ENCODE measurements around the gene FERMT1. TPM values are rescaled to one million over a fixed set of nuclear protein-coding genes. Genes with fewer than 3 reads are reported as not detected.

FERMT1 gene
- total and polyA plus RNA-seq, 2 experiments from 2014 or later: 1.2 to 4.1 TPM

DNA sequence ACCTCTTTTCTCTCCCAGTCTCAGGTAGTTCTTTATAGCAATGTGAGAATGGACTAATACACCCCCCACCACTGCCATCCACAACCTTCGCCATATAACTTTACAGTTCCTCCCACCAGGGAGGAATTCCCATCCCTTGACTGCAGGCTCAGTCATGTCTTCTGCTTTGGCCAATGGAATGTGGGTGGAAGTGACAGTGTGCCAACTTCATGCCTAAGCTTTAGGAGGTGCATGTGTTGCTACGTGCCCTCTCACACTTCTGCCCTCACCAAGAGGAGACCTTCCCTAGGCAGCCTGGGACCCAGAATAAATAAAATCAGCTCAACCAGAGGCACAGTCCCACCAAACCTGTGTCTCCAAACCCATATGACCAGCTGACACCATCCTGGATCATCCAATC, 36.0 kb downstream of the FERMT1 start:
- Histone ChIP-seq H3K9me3 (ENCODE audit: low read depth) (no peaks in the 10 kb centered on the region), H3K9ac (no peak overlapping the region), H3K9me2 (ENCODE audit: insufficient read depth) (no peaks in the 10 kb centered on the region), H3K4me1 (ENCODE audit: insufficient read depth) (no peaks in the 10 kb centered on the region), H2AFZ (no peak overlapping the region), H3K36me3 (ENCODE audit: low read depth) (no peaks in the 10 kb centered on the region), H3K79me2 (ENCODE audit: insufficient read depth) (no peaks in the 10 kb centered on the region), H4K20me1 (ENCODE audit: insufficient read depth) (no peaks in the 10 kb centered on the region), H3K4me2 (ENCODE audit: unreplicated experiment) (no peak overlapping the region), H3K27me3 (replicated peaks; ENCODE audit: insufficient read depth) (no peaks in the 10 kb centered on the region), H3K27ac (no peak overlapping the region), H3K4me3 (no peak overlapping the region), H3F3A (ENCODE audit: insufficient read depth) (no peaks in the 10 kb centered on the region)
- DNase-seq: peak; percentile 15
- 68 to 81% methylated on average over 2 of the region's 2 CpGs for WGBS, 2 experiments (ENCODE audit: low coverage in 1 of 2, low lambda C conversion rate in 2 of 2, missing lambda C conversion rate in 2 of 2)
- TF ChIP-seq EZH2 (IDR thresholded peaks at IDR 0.05; ENCODE audit: insufficient read depth, poor library complexity, severe bottlenecking): no peak
- no peak for TF ChIP-seq EZH2phosphoT487 (IDR thresholded peaks at IDR 0.05; ENCODE audit: insufficient read depth, low read depth)
- in situ Hi-C loops (cut with MboI): loop anchor here (25.0 kb wide), 1 partner anchor 275 kb away; no protein-coding TSS in a partner anchor

DNA sequence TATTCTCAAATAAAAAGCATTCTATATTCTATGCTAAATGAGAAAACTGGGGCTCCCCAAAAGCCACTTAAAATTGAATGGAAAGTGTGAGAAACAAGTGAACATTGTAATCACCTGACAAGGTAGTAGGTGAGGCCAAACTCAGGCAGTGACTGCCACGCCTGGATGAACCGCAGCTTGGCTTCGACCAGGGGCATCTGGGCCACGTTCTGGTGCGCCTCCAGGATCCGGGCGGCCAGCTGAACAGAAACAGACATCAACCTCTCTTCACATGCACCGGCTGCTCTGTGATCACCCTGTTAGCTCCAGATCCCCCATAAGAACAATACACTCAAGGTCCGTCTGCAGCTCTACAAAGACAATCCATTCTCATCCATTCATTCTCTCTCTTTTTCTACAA, 38.9 kb downstream of the FERMT1 start:
- DNase-seq: no peak
- H2AFZ ChIP-seq: no peak overlapping the region
- in situ Hi-C loops (cut with MboI): loop anchor here (25.0 kb wide), 1 partner anchor 272 kb away; no protein-coding TSS in a partner anchor
- WGBS, 2 experiments (ENCODE audit: low coverage in 1 of 2, low lambda C conversion rate in 2 of 2, missing lambda C conversion rate in 2 of 2): 52 to 65% methylated on average over 9 of the region's 9 CpGs
- H3K27ac ChIP-seq: no peak overlapping the region
- no peaks in the 10 kb centered on the region for H3K9me3 ChIP-seq (ENCODE audit: low read depth)
- H3K27me3 ChIP-seq (replicated peaks; ENCODE audit: insufficient read depth): no peaks in the 10 kb centered on the region
- H4K20me1 ChIP-seq (ENCODE audit: insufficient read depth): no peaks in the 10 kb centered on the region
- H3K4me2 ChIP-seq (ENCODE audit: unreplicated experiment): no peak overlapping the region
- no peaks in the 10 kb centered on the region for H3F3A ChIP-seq (ENCODE audit: insufficient read depth)
- no peak overlapping the region for H3K4me3 ChIP-seq
- peaks cover 10% of the 10 kb centered on the region for H3K4me1 ChIP-seq (ENCODE audit: insufficient read depth)
- TF ChIP-seq EZH2phosphoT487 (IDR thresholded peaks at IDR 0.05; ENCODE audit: insufficient read depth, low read depth) (no peak), EZH2 (IDR thresholded peaks at IDR 0.05; ENCODE audit: insufficient read depth, poor library complexity, severe bottlenecking) (no peak)
- H3K79me2 ChIP-seq (ENCODE audit: insufficient read depth): no peaks in the 10 kb centered on the region
- H3K9me2 ChIP-seq (ENCODE audit: insufficient read depth): no peaks in the 10 kb centered on the region
- no peak overlapping the region for H3K9ac ChIP-seq
- no peaks in the 10 kb centered on the region for H3K36me3 ChIP-seq (ENCODE audit: low read depth)

DNA sequence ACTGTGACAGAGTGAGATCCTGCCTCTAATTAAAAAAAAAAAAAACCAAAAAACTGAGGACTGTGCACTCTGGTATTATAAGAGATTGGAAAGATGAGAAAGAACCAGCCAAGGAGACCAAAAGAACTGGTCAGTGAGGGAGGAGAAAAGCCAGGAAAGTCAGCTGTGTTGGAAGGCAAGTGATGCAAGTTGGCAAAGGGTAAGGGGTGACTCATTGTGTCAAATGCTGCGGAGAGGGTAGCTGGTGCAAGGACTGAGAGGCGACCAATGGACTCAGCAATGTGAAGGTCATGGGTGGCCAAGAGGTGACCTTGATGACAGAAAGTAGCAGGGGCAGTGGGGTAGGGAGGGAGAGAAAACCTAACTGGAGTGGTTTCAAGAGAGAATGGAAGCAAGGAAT, 41.6 kb downstream of the FERMT1 start:
- no peaks in the 10 kb centered on the region for H3K36me3 ChIP-seq (ENCODE audit: low read depth)
- no peaks in the 10 kb centered on the region for H3K79me2 ChIP-seq (ENCODE audit: insufficient read depth)
- no peak overlapping the region for H3K9ac ChIP-seq
- no peak overlapping the region for H3K4me3 ChIP-seq
- TF ChIP-seq EZH2phosphoT487 (IDR thresholded peaks at IDR 0.05; ENCODE audit: insufficient read depth, low read depth) (no peak), EZH2 (IDR thresholded peaks at IDR 0.05; ENCODE audit: insufficient read depth, poor library complexity, severe bottlenecking) (no peak)
- H3K9me3 ChIP-seq (ENCODE audit: low read depth): no peaks in the 10 kb centered on the region
- in situ Hi-C loops (cut with MboI): loop anchor here (25.0 kb wide), 1 partner anchor 269 kb away; no protein-coding TSS in a partner anchor
- H4K20me1 ChIP-seq (ENCODE audit: insufficient read depth): no peaks in the 10 kb centered on the region
- DNase-seq: peak; percentile 85
- no peak overlapping the region for H3K27ac ChIP-seq
- 4 to 16% methylated on average over 2 of the region's 2 CpGs for WGBS, 2 experiments (ENCODE audit: low coverage in 1 of 2, low lambda C conversion rate in 2 of 2, missing lambda C conversion rate in 2 of 2)
- H2AFZ ChIP-seq: no peak overlapping the region
- H3K27me3 ChIP-seq (replicated peaks; ENCODE audit: insufficient read depth): no peaks in the 10 kb centered on the region
- H3K4me1 ChIP-seq (ENCODE audit: insufficient read depth): peaks cover 10% of the 10 kb centered on the region
- no peak overlapping the region for H3K4me2 ChIP-seq (ENCODE audit: unreplicated experiment)
- no peaks in the 10 kb centered on the region for H3K9me2 ChIP-seq (ENCODE audit: insufficient read depth)
- H3F3A ChIP-seq (ENCODE audit: insufficient read depth): no peaks in the 10 kb centered on the region

DNA sequence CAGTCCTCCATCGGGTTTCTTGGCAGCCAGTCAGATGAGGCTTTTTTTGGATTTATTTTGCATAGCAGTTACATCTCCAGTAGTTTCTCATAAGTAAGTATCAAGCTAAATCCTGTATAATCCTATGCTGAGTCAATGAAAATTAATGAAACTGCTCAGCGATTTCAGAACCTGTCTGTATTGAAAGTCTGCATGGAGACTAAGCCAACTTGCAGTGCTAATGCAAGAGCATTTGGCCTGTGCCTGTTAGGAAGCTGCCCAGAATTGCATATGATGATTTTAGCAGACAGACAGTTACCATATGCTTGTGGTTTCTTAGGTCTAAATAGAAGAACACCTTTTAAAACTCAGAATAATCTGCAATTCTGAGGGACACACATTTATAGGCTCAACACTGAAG, 43.8 kb downstream of the FERMT1 start:
- no peaks in the 10 kb centered on the region for H3F3A ChIP-seq (ENCODE audit: insufficient read depth)
- 31 to 37% methylated on average over 2 of the region's 2 CpGs for WGBS, 2 experiments (ENCODE audit: low coverage in 1 of 2, low lambda C conversion rate in 2 of 2, missing lambda C conversion rate in 2 of 2)
- H3K79me2 ChIP-seq (ENCODE audit: insufficient read depth): no peaks in the 10 kb centered on the region
- H3K27ac ChIP-seq: no peak overlapping the region
- H3K9ac ChIP-seq: no peak overlapping the region
- peaks cover 10% of the 10 kb centered on the region for H3K4me1 ChIP-seq (ENCODE audit: insufficient read depth)
- no peaks in the 10 kb centered on the region for H3K36me3 ChIP-seq (ENCODE audit: low read depth)
- H3K4me3 ChIP-seq: no peak overlapping the region
- H2AFZ ChIP-seq: no peak overlapping the region
- no peak overlapping the region for H3K4me2 ChIP-seq (ENCODE audit: unreplicated experiment)
- H4K20me1 ChIP-seq (ENCODE audit: insufficient read depth): no peaks in the 10 kb centered on the region
- no peak for TF ChIP-seq EZH2phosphoT487 (IDR thresholded peaks at IDR 0.05; ENCODE audit: insufficient read depth, low read depth)
- TF ChIP-seq EZH2 (IDR thresholded peaks at IDR 0.05; ENCODE audit: insufficient read depth, poor library complexity, severe bottlenecking): no peak
- no peak for DNase-seq
- no peaks in the 10 kb centered on the region for H3K9me2 ChIP-seq (ENCODE audit: insufficient read depth)
- H3K9me3 ChIP-seq (ENCODE audit: low read depth): no peaks in the 10 kb centered on the region
- no peaks in the 10 kb centered on the region for H3K27me3 ChIP-seq (replicated peaks; ENCODE audit: insufficient read depth)
- in situ Hi-C loops (cut with MboI): loop anchor here (10.0 to 25.0 kb wide), 2 partner anchors 267 to 554 kb away; no protein-coding TSS in a partner anchor

All from GM23248 (cell line).